Body of pancreas (tissue), 4 donors: ENCODE measurements around the gene ATF7IP2.

Source experiments
- POLR2A ChIP-seq, 3 donors: fragments of 450-650 bp; IDR thresholded peaks; one replicate each; pipeline ENCODE4 v1.6.1; 2016; ENCODE audit warnings: antibody characterized with exemption in 3 of 3, mild to moderate bottlenecking in 2 of 3
- TF ChIP-seq, protein P1 (sequence below), 7 experiments: fragments of 450-650 bp in 4 of 7; fragments of 200-600 bp in 3 of 7; sonication (generic) in 3 of 7; IDR thresholded peaks; one replicate each; pipeline ENCODE4 v1.5.1; 2016 to 2019; ENCODE audit warnings: antibody characterized with exemption in 7 of 7

DNA sequence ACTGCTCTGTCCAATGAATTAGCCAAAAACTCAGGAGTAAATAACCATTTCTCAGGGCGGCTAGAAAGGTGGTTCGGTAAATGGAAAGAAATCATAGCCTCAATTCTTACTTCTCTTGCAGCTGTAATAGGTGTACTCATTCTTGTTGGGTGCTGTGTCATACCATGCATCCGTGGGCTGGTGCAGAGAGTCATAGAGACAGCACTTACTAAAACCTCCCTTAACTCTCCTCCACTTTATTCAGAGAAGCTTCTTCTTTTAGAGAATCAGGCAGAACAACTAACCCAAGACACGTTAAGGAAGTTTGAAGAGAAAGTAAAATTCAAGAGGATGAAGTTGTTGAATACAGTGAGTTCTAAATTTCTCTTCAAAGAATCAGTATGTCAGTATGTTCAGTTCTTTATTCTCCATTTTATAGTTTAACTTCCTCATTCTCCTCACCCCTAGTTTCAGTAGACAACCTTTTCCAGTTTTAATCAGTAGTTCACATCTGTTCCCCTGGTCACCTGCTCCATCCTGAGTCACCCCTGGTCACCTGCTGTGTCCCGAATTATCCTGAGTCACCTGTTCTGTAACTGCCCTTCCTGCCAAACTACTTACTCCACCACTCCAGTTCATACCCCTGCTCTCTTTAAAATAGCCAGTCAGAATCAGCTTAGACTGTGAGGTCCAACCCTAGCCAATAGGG is 108.6 kb downstream of the ATF7IP2 start:
- TF ChIP-seq, protein P1, sequence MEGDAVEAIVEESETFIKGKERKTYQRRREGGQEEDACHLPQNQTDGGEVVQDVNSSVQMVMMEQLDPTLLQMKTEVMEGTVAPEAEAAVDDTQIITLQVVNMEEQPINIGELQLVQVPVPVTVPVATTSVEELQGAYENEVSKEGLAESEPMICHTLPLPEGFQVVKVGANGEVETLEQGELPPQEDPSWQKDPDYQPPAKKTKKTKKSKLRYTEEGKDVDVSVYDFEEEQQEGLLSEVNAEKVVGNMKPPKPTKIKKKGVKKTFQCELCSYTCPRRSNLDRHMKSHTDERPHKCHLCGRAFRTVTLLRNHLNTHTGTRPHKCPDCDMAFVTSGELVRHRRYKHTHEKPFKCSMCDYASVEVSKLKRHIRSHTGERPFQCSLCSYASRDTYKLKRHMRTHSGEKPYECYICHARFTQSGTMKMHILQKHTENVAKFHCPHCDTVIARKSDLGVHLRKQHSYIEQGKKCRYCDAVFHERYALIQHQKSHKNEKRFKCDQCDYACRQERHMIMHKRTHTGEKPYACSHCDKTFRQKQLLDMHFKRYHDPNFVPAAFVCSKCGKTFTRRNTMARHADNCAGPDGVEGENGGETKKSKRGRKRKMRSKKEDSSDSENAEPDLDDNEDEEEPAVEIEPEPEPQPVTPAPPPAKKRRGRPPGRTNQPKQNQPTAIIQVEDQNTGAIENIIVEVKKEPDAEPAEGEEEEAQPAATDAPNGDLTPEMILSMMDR (IDR thresholded peaks at IDR 0.05): no peak
- no peak for TF ChIP-seq POLR2A (IDR thresholded peaks at IDR 0.05)
